ENCODE results near the gene PLA2R1.

The PLA2R1 gene

GRCh38 chr2:160028431-160029269 is 33.8 kb downstream of the PLA2R1 start:
- no peak for DNase-seq

- DNase-seq = peak; percentile 15 to 50
Observed at GRCh38 chr2:160022162-160022561, 40.3 kb downstream of the PLA2R1 start.

- DNase-seq = no peak
Observed at GRCh38 chr2:160019374-160020090, 42.9 kb downstream of the PLA2R1 start.

- DNase-seq = no peak
Observed at GRCh38 chr2:160015746-160016145, 46.7 kb downstream of the PLA2R1 start.

GRCh38 chr2:160014227-160014626 is 48.2 kb downstream of the PLA2R1 start:
- no peak for DNase-seq

GRCh38 chr2:160010361-160011145 is 51.9 kb downstream of the PLA2R1 start:
- no peak for DNase-seq

- no peak for DNase-seq
Observed at GRCh38 chr2:160007111-160007510, 55.3 kb downstream of the PLA2R1 start.

GRCh38 chr2:160006475-160006874 is 55.9 kb downstream of the PLA2R1 start:
- DNase-seq = no peak

- DNase-seq = no peak
Observed at GRCh38 chr2:160005908-160006307, 56.5 kb downstream of the PLA2R1 start.

GRCh38 chr2:160005476-160005875 is 56.9 kb downstream of the PLA2R1 start:
- no peak for DNase-seq

GRCh38 chr2:159998961-159999360 is 63.5 kb downstream of the PLA2R1 start:
- DNase-seq = no peak

GRCh38 chr2:159998243-159998642 is 64.2 kb downstream of the PLA2R1 start:
- no peak for DNase-seq

GRCh38 chr2:159996792-159997546 is 65.4 kb downstream of the PLA2R1 start:
- DNase-seq = no peak

GRCh38 chr2:159995038-159995437 is 67.4 kb downstream of the PLA2R1 start:
- no peak for DNase-seq

GRCh38 chr2:159989249-159989648 is 73.2 kb downstream of the PLA2R1 start:
- no peak for DNase-seq

GRCh38 chr2:159988412-159988970 is 73.9 kb downstream of the PLA2R1 start:
- no peak for DNase-seq

- DNase-seq = no peak
Observed at GRCh38 chr2:159987181-159987580, 75.2 kb downstream of the PLA2R1 start.

GRCh38 chr2:159985656-159986055 is 76.8 kb downstream of the PLA2R1 start:
- no peak for DNase-seq

- no peak for DNase-seq
Observed at GRCh38 chr2:159984034-159984433, 78.4 kb downstream of the PLA2R1 start.

GRCh38 chr2:159982842-159983785 is 79.3 kb downstream of the PLA2R1 start:
- no peak for DNase-seq

GRCh38 chr2:159982270-159982669 is 80.1 kb downstream of the PLA2R1 start:
- no peak for DNase-seq
